Endodermal cell (in vitro differentiated cells): Measurements from ENCODE around the gene SLC5A12. TPM values are rescaled to one million over a fixed set of nuclear protein-coding genes. Genes with fewer than 3 reads are reported as not detected.

Source experiments
- DNase-seq: peaks from one replicate; pipeline ENCODE4 v3.0.0-alpha.2; 2017
- H3K27ac ChIP-seq: 2 replicates; pipeline ENCODE4 v1.5.1; 2013; ENCODE audit warnings: mild to moderate bottlenecking, low read depth, low read length, moderate library complexity
- H3K27me3 ChIP-seq: 2 replicates; pipeline ENCODE4 v1.6.1; 2013; ENCODE audit warnings: mild to moderate bottlenecking, low read length, moderate library complexity; ENCODE audit not compliant: insufficient read depth, control insufficient read depth, poor library complexity, severe bottlenecking
- H3K36me3 ChIP-seq: 2 replicates; pipeline ENCODE4 v1.7.0; 2013; ENCODE audit warnings: mild to moderate bottlenecking, low read length, moderate library complexity; ENCODE audit not compliant: control insufficient read depth, insufficient read depth
- H3K4me1 ChIP-seq: one replicate; pipeline ENCODE4 v1.7.0; 2013; ENCODE audit warnings: low read length; ENCODE audit not compliant: control insufficient read depth, insufficient read depth
- H3K4me3 ChIP-seq: 2 replicates; pipeline ENCODE4 v1.5.1; 2013; ENCODE audit warnings: mild to moderate bottlenecking, low read length, moderate library complexity
- H3K9ac ChIP-seq: 2 replicates; pipeline ENCODE4 v1.6.1; 2013; ENCODE audit warnings: mild to moderate bottlenecking, low read length, moderate library complexity; ENCODE audit not compliant: poor library complexity, severe bottlenecking; ENCODE audit errors: extremely low read depth
- H3K9me3 ChIP-seq: 2 replicates; pipeline ENCODE4 v1.6.1; 2013; ENCODE audit warnings: mild to moderate bottlenecking, low read length, moderate library complexity; ENCODE audit not compliant: control insufficient read depth
- H3K27ac Mint-ChIP-seq: 2 replicates; pipeline ENCODE4 v1.8.0; 2020; ENCODE audit warnings: mixed read lengths
- H3K27me3 Mint-ChIP-seq: 2 replicates; pipeline ENCODE4 v1.8.0; 2021; ENCODE audit warnings: mild to moderate bottlenecking, mixed read lengths; ENCODE audit not compliant: insufficient read depth
- H3K36me3 Mint-ChIP-seq: 2 replicates; pipeline ENCODE4 v1.8.0; 2020; ENCODE audit warnings: low read depth, mixed read lengths
- H3K4me1 Mint-ChIP-seq: 2 replicates; pipeline ENCODE4 v1.8.0; 2020; ENCODE audit warnings: mixed read lengths
- H3K4me3 Mint-ChIP-seq: 2 replicates; pipeline ENCODE4 v1.8.0; 2020; ENCODE audit warnings: mild to moderate bottlenecking, moderate library complexity, mixed read lengths
- H3K9me3 Mint-ChIP-seq: 2 replicates; pipeline ENCODE4 v1.8.0; 2020; ENCODE audit warnings: mild to moderate bottlenecking, mixed read lengths
- WGBS, 2 experiments: methylation state at CpG; one replicate each; pipeline versions ENCODE4 v1.1.5 to v1.1.7; 2013; ENCODE audit warnings: missing lambda C conversion rate in 2 of 2, mixed read lengths in 1 of 2; ENCODE audit not compliant: insufficient coverage in 1 of 2, insufficient read length in 1 of 2; 5-methylcytosine and 5-hydroxymethylcytosine counted together
- total RNA-seq, 2 donors: library from RNA; stranded (reverse); fragmentation: NEBNext Ultra II Directional in 1 of 2; extraction: Animal tissue kit (Norgen Biotek cat#: 25700) in 1 of 2; gene quantifications; 2 replicates in 1 of 2; 3 replicates in 1 of 2; pipeline ENCODE4 v1.2.1, GENCODE V29; 2021
- TF ChIP-seq, protein P1 (sequence below): fragments of 200-600 bp; sonication (generic); conservative IDR thresholded peaks from 2 replicates; pipeline ENCODE4 v1.5.0; 2021; ENCODE audit warnings: antibody characterized with exemption, mild to moderate bottlenecking

Gene SLC5A12
- total RNA-seq, 2 donors from 2014 or later = 2.6 to 2.7 TPM

DNA sequence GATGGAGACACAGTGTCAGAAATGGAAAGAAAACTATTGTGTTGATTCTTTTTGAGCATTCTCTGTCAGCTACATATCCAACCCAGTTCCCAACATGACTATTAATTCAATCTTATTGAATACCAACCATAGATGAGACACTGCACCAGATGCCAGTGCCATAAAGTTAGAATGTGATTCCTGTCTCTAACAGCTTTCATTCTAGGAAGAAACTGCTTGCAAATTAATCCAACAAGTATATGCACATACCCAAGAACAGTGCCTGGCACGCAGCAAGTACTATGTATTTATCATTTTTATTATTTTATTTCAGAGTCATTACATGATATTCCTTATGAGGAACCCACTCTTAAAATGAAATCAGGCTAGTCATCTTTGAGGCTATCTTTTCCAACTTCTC lies 34.5 kb downstream of the SLC5A12 start:
- no peaks in the 10 kb centered on the region for H3K4me1 ChIP-seq
- H3K9ac ChIP-seq = no peak overlapping the region
- no peak for DNase-seq
- no peaks in the 10 kb centered on the region for H3K9me3 ChIP-seq
- H3K27ac Mint-ChIP-seq = no peak overlapping the region
- no peak overlapping the region for H3K4me3 Mint-ChIP-seq
- no peak overlapping the region for H3K4me3 ChIP-seq
- H3K4me1 Mint-ChIP-seq = no peaks in the 10 kb centered on the region
- H3K9me3 Mint-ChIP-seq = no peaks in the 10 kb centered on the region
- no peaks in the 10 kb centered on the region for H3K27me3 Mint-ChIP-seq
- no peaks in the 10 kb centered on the region for H3K27me3 ChIP-seq
- TF ChIP-seq, protein P1, sequence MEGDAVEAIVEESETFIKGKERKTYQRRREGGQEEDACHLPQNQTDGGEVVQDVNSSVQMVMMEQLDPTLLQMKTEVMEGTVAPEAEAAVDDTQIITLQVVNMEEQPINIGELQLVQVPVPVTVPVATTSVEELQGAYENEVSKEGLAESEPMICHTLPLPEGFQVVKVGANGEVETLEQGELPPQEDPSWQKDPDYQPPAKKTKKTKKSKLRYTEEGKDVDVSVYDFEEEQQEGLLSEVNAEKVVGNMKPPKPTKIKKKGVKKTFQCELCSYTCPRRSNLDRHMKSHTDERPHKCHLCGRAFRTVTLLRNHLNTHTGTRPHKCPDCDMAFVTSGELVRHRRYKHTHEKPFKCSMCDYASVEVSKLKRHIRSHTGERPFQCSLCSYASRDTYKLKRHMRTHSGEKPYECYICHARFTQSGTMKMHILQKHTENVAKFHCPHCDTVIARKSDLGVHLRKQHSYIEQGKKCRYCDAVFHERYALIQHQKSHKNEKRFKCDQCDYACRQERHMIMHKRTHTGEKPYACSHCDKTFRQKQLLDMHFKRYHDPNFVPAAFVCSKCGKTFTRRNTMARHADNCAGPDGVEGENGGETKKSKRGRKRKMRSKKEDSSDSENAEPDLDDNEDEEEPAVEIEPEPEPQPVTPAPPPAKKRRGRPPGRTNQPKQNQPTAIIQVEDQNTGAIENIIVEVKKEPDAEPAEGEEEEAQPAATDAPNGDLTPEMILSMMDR = no peak
- no peak overlapping the region for H3K27ac ChIP-seq
- no peaks in the 10 kb centered on the region for H3K36me3 ChIP-seq
- no peaks in the 10 kb centered on the region for H3K36me3 Mint-ChIP-seq
- 50% methylated on average over 1 of the region's 1 CpG; no CpG with 5 or more reads in 1 of the 2 experiments for WGBS, 2 experiments

DNA sequence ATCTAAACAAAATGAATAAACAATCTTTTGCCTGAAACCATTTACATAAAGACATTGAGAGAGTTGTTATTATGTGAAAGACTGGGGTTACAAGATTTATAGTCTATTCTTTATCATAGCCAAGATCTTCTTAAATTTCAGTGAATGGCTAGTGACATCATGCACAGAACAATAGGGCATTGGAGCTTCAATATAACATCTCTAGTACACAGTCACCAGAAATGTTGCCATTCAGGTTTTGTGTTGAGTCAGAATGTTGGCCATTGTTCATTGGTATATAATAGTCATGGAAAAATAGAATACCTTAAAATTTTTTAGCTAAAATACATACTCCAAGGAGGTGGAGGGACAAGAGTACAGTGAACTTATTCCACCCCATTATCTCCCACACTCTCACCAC lies 44.3 kb downstream of the SLC5A12 start:
- no peak for DNase-seq
- Mint-ChIP-seq H3K4me3 (no peak overlapping the region), H3K9me3 (no peaks in the 10 kb centered on the region), H3K4me1 (no peaks in the 10 kb centered on the region), H3K36me3 (no peaks in the 10 kb centered on the region), H3K27ac (no peak overlapping the region), H3K27me3 (peaks cover 34% of the 10 kb centered on the region)
- H3K9ac ChIP-seq = no peak overlapping the region
- H3K9me3 ChIP-seq = no peaks in the 10 kb centered on the region
- H3K4me1 ChIP-seq = no peaks in the 10 kb centered on the region
- H3K4me3 ChIP-seq = no peak overlapping the region
- no peaks in the 10 kb centered on the region for H3K36me3 ChIP-seq
- TF ChIP-seq, protein P1 = no peak
- H3K27ac ChIP-seq = no peak overlapping the region
- peaks cover 86% of the 10 kb centered on the region for H3K27me3 ChIP-seq

DNA sequence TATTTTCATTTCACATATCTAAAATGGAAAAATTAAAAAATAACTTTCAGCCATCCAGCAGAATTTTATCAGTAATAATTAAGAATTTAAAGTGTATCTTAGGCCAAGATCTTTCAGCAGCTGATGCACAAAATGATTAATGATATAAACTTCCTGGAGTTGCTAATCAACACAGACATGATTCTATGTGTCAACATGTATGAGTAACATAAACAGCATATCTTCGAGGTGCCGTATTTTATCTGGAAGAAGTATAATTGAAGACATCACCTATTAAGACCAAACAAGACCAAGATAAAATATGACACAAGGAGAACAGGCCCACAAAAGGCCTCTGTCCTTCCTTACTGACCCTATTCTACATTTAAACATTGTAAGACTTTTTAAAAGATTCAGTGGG lies 45.2 kb downstream of the SLC5A12 start:
- Mint-ChIP-seq H3K27ac (no peak overlapping the region), H3K9me3 (no peaks in the 10 kb centered on the region), H3K27me3 (peaks cover 43% of the 10 kb centered on the region), H3K4me3 (no peak overlapping the region), H3K36me3 (no peaks in the 10 kb centered on the region), H3K4me1 (no peaks in the 10 kb centered on the region)
- Histone ChIP-seq H3K36me3 (no peaks in the 10 kb centered on the region), H3K27ac (no peak overlapping the region), H3K9ac (no peak overlapping the region), H3K4me3 (no peak overlapping the region), H3K27me3 (peaks cover 96% of the 10 kb centered on the region), H3K4me1 (no peaks in the 10 kb centered on the region), H3K9me3 (no peaks in the 10 kb centered on the region)
- DNase-seq = no peak
- TF ChIP-seq, protein P1 = no peak
- 100% methylated on average over 2 of the region's 2 CpGs; no CpG with 5 or more reads in 1 of the 2 experiments for WGBS, 2 experiments
